Effector memory CD8-positive, alpha-beta T cell (primary cell): ENCODE results near the gene MORN2.

Experiments
- ATAC-seq: fragments of 150-1000 bp; cut with Tn5 transposase; replicated peaks from 2 replicates; pipeline ENCODE4 v1.10.0; 2021; ENCODE audit warnings: mild to moderate bottlenecking, moderate library complexity
- DNase-seq, 3 experiments: peaks; one replicate each; pipeline ENCODE4 v3.0.0; 2021
- H3K27ac Mint-ChIP-seq, 2 donors: one replicate each; pipeline ENCODE4 v1.8.0; 2022; ENCODE audit warnings: mild to moderate bottlenecking in 2 of 2, mixed read lengths in 2 of 2, moderate library complexity in 2 of 2
- H3K27me3 Mint-ChIP-seq, 2 donors: one replicate each; pipeline ENCODE4 v1.8.0; 2022; ENCODE audit warnings: mixed read lengths in 2 of 2
- H3K36me3 Mint-ChIP-seq: one replicate; pipeline ENCODE4 v1.8.0; 2022; ENCODE audit warnings: mild to moderate bottlenecking, moderate library complexity, mixed read lengths; ENCODE audit not compliant: insufficient read depth
- H3K4me1 Mint-ChIP-seq, 2 donors: one replicate each; pipeline ENCODE4 v1.8.0; 2022; ENCODE audit warnings: low read depth in 2 of 2, mixed read lengths in 2 of 2
- H3K4me3 Mint-ChIP-seq, 2 donors: one replicate each; pipeline ENCODE4 v1.8.0; 2022; ENCODE audit warnings: mild to moderate bottlenecking in 2 of 2, mixed read lengths in 2 of 2, moderate library complexity in 2 of 2
- H3K9me3 Mint-ChIP-seq, 2 donors: one replicate each; pipeline ENCODE4 v1.8.0; 2022; ENCODE audit warnings: mixed read lengths in 2 of 2

Gene MORN2

GRCh38 chr2:38907242-38907641, 31.5 kb downstream of the MORN2 start:
- Mint-ChIP-seq H3K27me3 (no peaks in the 10 kb centered on the region), H3K4me1 (no peaks in the 10 kb centered on the region), H3K36me3 (no peaks in the 10 kb centered on the region), H3K9me3 (no peaks in the 10 kb centered on the region), H3K27ac (no peak overlapping the region), H3K4me3 (no peak overlapping the region)
- DNase-seq, result no peak
- ATAC-seq, result no peak

- Mint-ChIP-seq H3K4me1 (no peaks in the 10 kb centered on the region), H3K27ac (peak overlapping the region in 1 of 2 donors; percentile 51), H3K4me3 (no peak overlapping the region), H3K9me3 (no peaks in the 10 kb centered on the region), H3K27me3 (no peaks in the 10 kb centered on the region), H3K36me3 (no peaks in the 10 kb centered on the region)
- ATAC-seq (peak; percentile 27), DNase-seq (no peak)
These were observed 32.2 kb downstream of the MORN2 start for GRCh38 chr2:38907743-38908562.

GRCh38 chr2:38909872-38910271, 34.1 kb downstream of the MORN2 start:
- H3K4me3 Mint-ChIP-seq, result no peak overlapping the region
- no peaks in the 10 kb centered on the region for H3K4me1 Mint-ChIP-seq
- DNase-seq (no peak), ATAC-seq (no peak)
- no peaks in the 10 kb centered on the region for H3K27me3 Mint-ChIP-seq
- H3K27ac Mint-ChIP-seq, result no peak overlapping the region
- no peaks in the 10 kb centered on the region for H3K36me3 Mint-ChIP-seq
- H3K9me3 Mint-ChIP-seq, result no peaks in the 10 kb centered on the region

- no peaks in the 10 kb centered on the region for H3K27me3 Mint-ChIP-seq
- ATAC-seq, result no peak
- H3K27ac Mint-ChIP-seq, result no peak overlapping the region
- DNase-seq, result no peak
- no peak overlapping the region for H3K4me3 Mint-ChIP-seq
- no peaks in the 10 kb centered on the region for H3K4me1 Mint-ChIP-seq
- no peaks in the 10 kb centered on the region for H3K36me3 Mint-ChIP-seq
- H3K9me3 Mint-ChIP-seq, result no peaks in the 10 kb centered on the region
These were observed 35.4 kb downstream of the MORN2 start for GRCh38 chr2:38911191-38911590.

- H3K27ac Mint-ChIP-seq, result no peak overlapping the region
- ATAC-seq (no peak), DNase-seq (no peak)
- H3K36me3 Mint-ChIP-seq, result no peaks in the 10 kb centered on the region
- H3K4me1 Mint-ChIP-seq, result no peaks in the 10 kb centered on the region
- no peaks in the 10 kb centered on the region for H3K9me3 Mint-ChIP-seq
- no peaks in the 10 kb centered on the region for H3K27me3 Mint-ChIP-seq
- no peak overlapping the region for H3K4me3 Mint-ChIP-seq
These were observed 36.8 kb downstream of the MORN2 start for GRCh38 chr2:38912619-38913018.

- DNase-seq, result no peak
- no peak for ATAC-seq
- peaks cover 0 to 6% of the 10 kb centered on the region in 2 donors for H3K27me3 Mint-ChIP-seq
- H3K36me3 Mint-ChIP-seq, result no peaks in the 10 kb centered on the region
- no peak overlapping the region for H3K27ac Mint-ChIP-seq
- H3K4me3 Mint-ChIP-seq, result no peak overlapping the region
- no peaks in the 10 kb centered on the region for H3K4me1 Mint-ChIP-seq
- H3K9me3 Mint-ChIP-seq, result no peaks in the 10 kb centered on the region
These were observed 46.6 kb downstream of the MORN2 start for GRCh38 chr2:38922389-38922788.

GRCh38 chr2:38922902-38923301, 47.1 kb downstream of the MORN2 start:
- H3K9me3 Mint-ChIP-seq, result no peaks in the 10 kb centered on the region
- no peaks in the 10 kb centered on the region for H3K4me1 Mint-ChIP-seq
- peaks cover 0 to 6% of the 10 kb centered on the region in 2 donors for H3K27me3 Mint-ChIP-seq
- H3K27ac Mint-ChIP-seq, result no peak overlapping the region
- no peak overlapping the region for H3K4me3 Mint-ChIP-seq
- DNase-seq (no peak), ATAC-seq (no peak)
- no peaks in the 10 kb centered on the region for H3K36me3 Mint-ChIP-seq

- Mint-ChIP-seq H3K27me3 (peaks cover 0 to 6% of the 10 kb centered on the region in 2 donors), H3K36me3 (peaks cover 3% of the 10 kb centered on the region), H3K4me1 (no peaks in the 10 kb centered on the region), H3K27ac (no peak overlapping the region), H3K9me3 (no peaks in the 10 kb centered on the region), H3K4me3 (no peak overlapping the region)
- DNase-seq, result no peak
- no peak for ATAC-seq
These were observed 50.2 kb downstream of the MORN2 start for GRCh38 chr2:38925982-38926381.

GRCh38 chr2:38930600-38930999, 54.8 kb downstream of the MORN2 start:
- Mint-ChIP-seq H3K36me3 (peaks cover 3% of the 10 kb centered on the region), H3K27ac (no peak overlapping the region), H3K9me3 (no peaks in the 10 kb centered on the region), H3K4me3 (no peak overlapping the region), H3K4me1 (no peaks in the 10 kb centered on the region), H3K27me3 (peaks cover 12 to 17% of the 10 kb centered on the region in 2 donors)
- DNase-seq (no peak), ATAC-seq (no peak)
